OCI-LY7 (cell line): ENCODE data around the gene THPO.

Experiments
- EZH2phosphoT487 ChIP-seq: fragments of 200-600 bp; sonication (generic); IDR thresholded peaks from 2 replicates; pipeline ENCODE4 v1.6.1; 2018; ENCODE audit warnings: low read depth, borderline replicate concordance, mild to moderate bottlenecking, mixed run types, antibody characterized with exemption, low read length, moderate library complexity, mixed read lengths
- TF ChIP-seq, protein P1 (sequence below): fragments of 200-600 bp; sonication (generic); conservative IDR thresholded peaks from 2 replicates; pipeline ENCODE4 v1.5.1; 2014; ENCODE audit warnings: mild to moderate bottlenecking, antibody characterized with exemption, low read length, moderate library complexity, mixed read lengths

DNA sequence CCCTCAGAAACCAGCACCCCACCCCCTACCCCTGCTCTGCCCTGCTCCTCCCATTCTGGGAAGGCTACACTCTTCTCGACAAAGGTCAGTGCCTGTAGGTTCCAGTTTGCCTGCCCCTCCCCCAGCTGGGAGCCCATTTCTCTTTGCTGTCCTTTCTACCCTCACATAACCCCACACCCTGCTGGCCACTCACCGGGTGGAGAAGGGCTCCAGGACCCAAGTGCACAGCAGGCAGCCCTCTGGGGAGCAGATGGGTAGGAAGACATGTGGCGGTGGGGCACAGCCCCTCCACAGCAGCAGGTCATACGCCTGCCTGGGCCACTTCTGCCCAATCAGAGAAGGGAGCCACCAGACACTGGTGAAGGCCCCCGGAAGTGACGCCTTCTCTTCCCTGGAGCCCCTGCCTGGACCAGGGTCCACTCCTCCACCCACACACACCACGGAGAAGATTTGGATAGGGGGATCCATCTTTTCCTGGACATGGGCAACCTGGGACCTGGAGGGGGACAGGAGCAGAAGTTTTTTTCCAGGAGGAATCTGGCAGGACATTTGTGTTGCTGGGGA is at the start of gene THPO:
- TF ChIP-seq, protein P1, sequence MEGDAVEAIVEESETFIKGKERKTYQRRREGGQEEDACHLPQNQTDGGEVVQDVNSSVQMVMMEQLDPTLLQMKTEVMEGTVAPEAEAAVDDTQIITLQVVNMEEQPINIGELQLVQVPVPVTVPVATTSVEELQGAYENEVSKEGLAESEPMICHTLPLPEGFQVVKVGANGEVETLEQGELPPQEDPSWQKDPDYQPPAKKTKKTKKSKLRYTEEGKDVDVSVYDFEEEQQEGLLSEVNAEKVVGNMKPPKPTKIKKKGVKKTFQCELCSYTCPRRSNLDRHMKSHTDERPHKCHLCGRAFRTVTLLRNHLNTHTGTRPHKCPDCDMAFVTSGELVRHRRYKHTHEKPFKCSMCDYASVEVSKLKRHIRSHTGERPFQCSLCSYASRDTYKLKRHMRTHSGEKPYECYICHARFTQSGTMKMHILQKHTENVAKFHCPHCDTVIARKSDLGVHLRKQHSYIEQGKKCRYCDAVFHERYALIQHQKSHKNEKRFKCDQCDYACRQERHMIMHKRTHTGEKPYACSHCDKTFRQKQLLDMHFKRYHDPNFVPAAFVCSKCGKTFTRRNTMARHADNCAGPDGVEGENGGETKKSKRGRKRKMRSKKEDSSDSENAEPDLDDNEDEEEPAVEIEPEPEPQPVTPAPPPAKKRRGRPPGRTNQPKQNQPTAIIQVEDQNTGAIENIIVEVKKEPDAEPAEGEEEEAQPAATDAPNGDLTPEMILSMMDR, result no peak
- no peak for TF ChIP-seq EZH2phosphoT487
